GM23338 (cell line): ENCODE data around the gene SYT7. TPM values are rescaled to one million over a fixed set of nuclear protein-coding genes. Genes with fewer than 3 reads are reported as not detected.
A peak's percentile ranks its signal among the peaks of the same experiment; 100 is the strongest.

Experiments
- ATAC-seq: fragments of 200-7000 bp; cut with Tn5 transposase; 3 replicates; pipeline ENCODE4 v1.9.1; 2020
- DNase-seq: peaks from one replicate; pipeline ENCODE4 v3.0.0-alpha.2; 2015; ENCODE audit warnings: low spot score
- H2AFZ ChIP-seq: fragments of 200-600 bp; sonication (generic); 2 replicates; pipeline ENCODE4 v1.8.0; 2016; ENCODE audit warnings: antibody characterized with exemption, mild to moderate bottlenecking, moderate library complexity
- H3F3A ChIP-seq: fragments of 200-600 bp; sonication (generic); replicated peaks from 2 replicates; pipeline ENCODE4 v1.8.0; 2017; ENCODE audit warnings: antibody characterized with exemption, mixed run types, low read depth
- H3K27ac ChIP-seq: fragments of 200-600 bp; sonication (generic); 2 replicates; pipeline ENCODE4 v1.6.1; 2016; ENCODE audit warnings: low read depth
- H3K27me3 ChIP-seq: fragments of 200-600 bp; sonication (generic); 2 replicates; pipeline ENCODE4 v1.8.0; 2016; ENCODE audit warnings: mild to moderate bottlenecking, mixed run types, moderate library complexity; ENCODE audit not compliant: insufficient read depth
- H3K36me3 ChIP-seq: fragments of 200-600 bp; sonication (generic); 2 replicates; pipeline ENCODE4 v1.8.0; 2016; ENCODE audit warnings: mild to moderate bottlenecking; ENCODE audit not compliant: insufficient read depth
- H3K4me1 ChIP-seq: fragments of 200-600 bp; sonication (generic); 2 replicates; pipeline ENCODE4 v1.8.0; 2016; ENCODE audit warnings: mild to moderate bottlenecking, moderate library complexity; ENCODE audit not compliant: insufficient read depth
- H3K4me2 ChIP-seq: fragments of 200-600 bp; sonication (generic); 2 replicates; pipeline ENCODE4 v1.7.1; 2017; ENCODE audit warnings: mixed run types
- H3K4me3 ChIP-seq: fragments of 200-600 bp; sonication (generic); 2 replicates; pipeline ENCODE4 v1.6.1; 2016; ENCODE audit warnings: mixed run types
- H3K79me2 ChIP-seq: fragments of 200-600 bp; sonication (generic); replicated peaks from 2 replicates; pipeline ENCODE4 v1.8.0; 2017; ENCODE audit warnings: mild to moderate bottlenecking; ENCODE audit not compliant: insufficient read depth
- H3K9me2 ChIP-seq: fragments of 200-600 bp; sonication (generic); 2 replicates; pipeline ENCODE4 v1.8.0; 2017; ENCODE audit not compliant: insufficient read depth
- H4K20me1 ChIP-seq: fragments of 200-600 bp; sonication (generic); replicated peaks from 2 replicates; pipeline ENCODE4 v1.8.0; 2017; ENCODE audit warnings: mild to moderate bottlenecking; ENCODE audit not compliant: insufficient read depth
- H3K27ac Mint-ChIP-seq: 2 replicates; pipeline ENCODE4 v1.8.0; 2020; ENCODE audit warnings: inconsistent platforms, mild to moderate bottlenecking, moderate library complexity, mixed read lengths
- H3K27me3 Mint-ChIP-seq: 3 replicates; pipeline ENCODE4 v1.8.0; 2022; ENCODE audit warnings: low read depth, mild to moderate bottlenecking, moderate library complexity, mixed read lengths, inconsistent platforms; ENCODE audit not compliant: insufficient read depth, poor library complexity
- H3K36me3 Mint-ChIP-seq: 3 replicates; pipeline ENCODE4 v1.8.0; 2021; ENCODE audit warnings: low read depth, mild to moderate bottlenecking, inconsistent platforms, moderate library complexity, mixed read lengths
- H3K4me1 Mint-ChIP-seq: 3 replicates; pipeline ENCODE4 v1.8.0; 2020; ENCODE audit warnings: mild to moderate bottlenecking, inconsistent platforms, mixed read lengths
- H3K4me3 Mint-ChIP-seq: 3 replicates; pipeline ENCODE4 v1.8.0; 2021; ENCODE audit warnings: moderate library complexity, mild to moderate bottlenecking, inconsistent platforms, mixed read lengths
- H3K9me3 Mint-ChIP-seq: 3 replicates; pipeline ENCODE4 v1.8.0; 2020; ENCODE audit warnings: moderate library complexity, mild to moderate bottlenecking, inconsistent platforms, mixed read lengths
- CREB1 ChIP-seq: fragments of 250-450 bp; sonication (Bioruptor Pico); IDR thresholded peaks from 2 replicates; pipeline ENCODE4 v1.5.0; 2020; ENCODE audit warnings: low read depth, mild to moderate bottlenecking, moderate library complexity
- CTCF ChIP-seq, 2 experiments: fragments of 200-600 bp in 1 of 2; sonication (generic) in 1 of 2; conservative IDR thresholded peaks; 2 replicates each; pipeline versions ENCODE4 v1.5.1 to v1.6.1; 2016 to 2017; ENCODE audit warnings: antibody characterized with exemption in 2 of 2, low read depth in 2 of 2, mild to moderate bottlenecking in 2 of 2, moderate library complexity in 1 of 2
- ETS1 ChIP-seq: IDR thresholded peaks from 2 replicates; pipeline ENCODE4 v1.6.1; 2016; ENCODE audit warnings: antibody characterized with exemption
- EZH2 ChIP-seq: fragments of 200-600 bp; sonication (generic); IDR thresholded peaks from one replicate; pipeline ENCODE4 v1.8.0; 2017; ENCODE audit warnings: antibody characterized with exemption, mild to moderate bottlenecking, low read depth; ENCODE audit not compliant: unreplicated experiment
- EZH2phosphoT487 ChIP-seq: fragments of 200-600 bp; sonication (generic); IDR thresholded peaks from one replicate; pipeline ENCODE4 v1.8.1; 2018; ENCODE audit warnings: antibody characterized with exemption; ENCODE audit not compliant: unreplicated experiment
- JUNB ChIP-seq: IDR thresholded peaks from one replicate; pipeline ENCODE4 v1.6.1; 2016; ENCODE audit warnings: antibody characterized with exemption; ENCODE audit not compliant: unreplicated experiment
- NANOG ChIP-seq: IDR thresholded peaks from 2 replicates; pipeline ENCODE4 v1.6.1; 2016; ENCODE audit warnings: antibody characterized with exemption, borderline replicate concordance
- POLR2AphosphoS5 ChIP-seq: IDR thresholded peaks from 2 replicates; pipeline ENCODE4 v1.6.1; 2016; ENCODE audit warnings: antibody characterized with exemption, low read depth
- REST ChIP-seq: IDR thresholded peaks from one replicate; pipeline ENCODE4 v1.6.1; 2018; ENCODE audit warnings: antibody characterized with exemption; ENCODE audit not compliant: unreplicated experiment
- STAT1 ChIP-seq: IDR thresholded peaks from one replicate; pipeline ENCODE4 v1.6.1; 2016; ENCODE audit warnings: antibody characterized with exemption; ENCODE audit not compliant: unreplicated experiment
- ZNF114 ChIP-seq: fragments of 250-450 bp; sonication (Bioruptor Pico); IDR thresholded peaks from 2 replicates; pipeline ENCODE4 v1.5.0; 2020; ENCODE audit warnings: mild to moderate bottlenecking, moderate library complexity
- ZNF331 ChIP-seq: fragments of 250-450 bp; sonication (Bioruptor Pico); IDR thresholded peaks from 2 replicates; pipeline ENCODE4 v1.5.0; 2020; ENCODE audit warnings: low read depth, mild to moderate bottlenecking, moderate library complexity
- polyA plus RNA-seq: library from polyadenylated mRNA; unstranded; fragments of >200 nt; fragmentation: Nextera tagmentation; extraction: Ambion mirVana; gene quantifications from 2 replicates; pipeline ENCODE4 v1.2.1, GENCODE V29; 2016
- total RNA-seq: library from RNA; depleted of rRNA; stranded (reverse); fragments of >200 nt; shearing (Covaris generic); gene quantifications from 2 replicates; pipeline ENCODE4 v1.2.3, GENCODE V29; 2014
- TF ChIP-seq, protein P1 (sequence below): fragments of 250-450 bp; sonication (Bioruptor Pico); IDR thresholded peaks from 2 replicates; pipeline ENCODE4 v1.5.0; 2020; ENCODE audit warnings: mild to moderate bottlenecking, moderate library complexity

Gene SYT7
- total and polyA plus RNA-seq, 2 experiments from 2014 or later, result 1.6 to 10.3 TPM

DNA sequence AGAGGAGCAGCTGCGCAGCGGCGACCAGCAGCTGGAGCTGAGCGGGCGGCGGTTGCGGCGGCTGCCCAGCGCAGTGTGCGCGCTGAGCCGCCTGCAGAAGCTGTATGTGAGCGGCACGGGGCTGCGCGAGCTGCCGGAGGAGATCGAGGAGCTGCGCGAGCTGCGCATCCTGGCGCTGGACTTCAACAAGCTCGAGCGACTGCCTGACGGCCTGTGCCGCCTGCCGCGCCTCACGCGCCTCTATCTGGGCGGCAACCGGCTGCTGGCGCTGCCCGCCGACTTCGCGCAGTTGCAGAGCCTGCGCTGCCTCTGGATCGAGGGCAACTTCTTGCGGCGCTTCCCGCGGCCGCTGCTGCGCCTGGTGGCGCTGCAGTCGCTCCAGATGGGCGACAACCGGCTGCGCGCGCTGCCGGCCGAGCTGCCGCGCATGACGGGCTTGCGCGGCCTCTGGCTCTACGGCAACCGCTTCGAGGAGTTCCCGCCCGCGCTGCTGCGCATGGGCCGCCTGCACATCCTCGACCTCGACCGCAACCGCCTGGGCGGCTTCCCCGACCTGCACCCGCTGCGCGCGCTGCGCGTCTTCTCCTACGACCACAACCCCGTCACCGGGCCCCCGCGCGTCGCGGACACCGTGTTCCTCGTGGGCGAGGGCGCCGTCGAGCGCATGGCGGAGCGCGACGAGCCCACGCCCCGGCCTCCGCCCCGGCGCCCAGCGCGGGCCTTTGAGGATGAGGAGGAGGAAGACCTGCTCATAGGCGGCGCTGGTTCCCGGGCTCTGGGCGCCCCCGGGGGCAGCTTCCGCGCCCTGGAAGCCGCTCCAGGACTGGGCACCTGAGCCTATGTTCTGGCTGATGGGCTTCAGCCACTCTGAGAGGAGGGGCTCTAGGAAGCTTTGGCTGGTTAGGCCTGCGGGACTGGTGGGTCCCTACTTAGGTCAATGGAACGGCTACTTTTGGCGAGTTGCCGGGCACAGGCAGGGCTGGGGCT, 71.5 kb downstream of the SYT7 start:
- Mint-ChIP-seq H3K27ac (no peak overlapping the region), H3K27me3 (peaks cover 53% of the 10 kb centered on the region), H3K4me1 (peaks cover 55% of the 10 kb centered on the region), H3K4me3 (peak overlapping the region; percentile 54), H3K36me3 (no peaks in the 10 kb centered on the region), H3K9me3 (no peaks in the 10 kb centered on the region)
- ATAC-seq (peak; percentile 65), DNase-seq (peak; percentile 92)
- Histone ChIP-seq H3K36me3 (no peaks in the 10 kb centered on the region), H3K4me2 (peak overlapping the region; percentile 85), H3F3A (peaks cover 9% of the 10 kb centered on the region; the same call in 1 of the 2 replicates), H2AFZ (peak overlapping the region; percentile 81), H4K20me1 (no peaks in the 10 kb centered on the region), H3K4me3 (peak overlapping the region; percentile 53), H3K27me3 (peaks cover 63% of the 10 kb centered on the region), H3K4me1 (peaks cover 45% of the 10 kb centered on the region), H3K9me2 (no peaks in the 10 kb centered on the region), H3K27ac (no peak overlapping the region), H3K79me2 (no peaks in the 10 kb centered on the region)
- TF ChIP-seq EZH2 (no peak), JUNB (no peak), REST (no peak), CTCF (conservative IDR thresholded peaks at IDR 0.05; ENCODE audit: low read depth in 2 of 2) (peak; percentile 27 to 58; a peak in 3 of 4 replicates), ZNF331 (CRISPR knock-in tag) (no peak), CREB1 (peak; percentile 62), NANOG (no peak), ZNF114 (CRISPR knock-in tag) (no peak), STAT1 (no peak), EZH2phosphoT487 (no peak), POLR2AphosphoS5 (no peak), ETS1 (no peak)
- TF ChIP-seq, protein P1, sequence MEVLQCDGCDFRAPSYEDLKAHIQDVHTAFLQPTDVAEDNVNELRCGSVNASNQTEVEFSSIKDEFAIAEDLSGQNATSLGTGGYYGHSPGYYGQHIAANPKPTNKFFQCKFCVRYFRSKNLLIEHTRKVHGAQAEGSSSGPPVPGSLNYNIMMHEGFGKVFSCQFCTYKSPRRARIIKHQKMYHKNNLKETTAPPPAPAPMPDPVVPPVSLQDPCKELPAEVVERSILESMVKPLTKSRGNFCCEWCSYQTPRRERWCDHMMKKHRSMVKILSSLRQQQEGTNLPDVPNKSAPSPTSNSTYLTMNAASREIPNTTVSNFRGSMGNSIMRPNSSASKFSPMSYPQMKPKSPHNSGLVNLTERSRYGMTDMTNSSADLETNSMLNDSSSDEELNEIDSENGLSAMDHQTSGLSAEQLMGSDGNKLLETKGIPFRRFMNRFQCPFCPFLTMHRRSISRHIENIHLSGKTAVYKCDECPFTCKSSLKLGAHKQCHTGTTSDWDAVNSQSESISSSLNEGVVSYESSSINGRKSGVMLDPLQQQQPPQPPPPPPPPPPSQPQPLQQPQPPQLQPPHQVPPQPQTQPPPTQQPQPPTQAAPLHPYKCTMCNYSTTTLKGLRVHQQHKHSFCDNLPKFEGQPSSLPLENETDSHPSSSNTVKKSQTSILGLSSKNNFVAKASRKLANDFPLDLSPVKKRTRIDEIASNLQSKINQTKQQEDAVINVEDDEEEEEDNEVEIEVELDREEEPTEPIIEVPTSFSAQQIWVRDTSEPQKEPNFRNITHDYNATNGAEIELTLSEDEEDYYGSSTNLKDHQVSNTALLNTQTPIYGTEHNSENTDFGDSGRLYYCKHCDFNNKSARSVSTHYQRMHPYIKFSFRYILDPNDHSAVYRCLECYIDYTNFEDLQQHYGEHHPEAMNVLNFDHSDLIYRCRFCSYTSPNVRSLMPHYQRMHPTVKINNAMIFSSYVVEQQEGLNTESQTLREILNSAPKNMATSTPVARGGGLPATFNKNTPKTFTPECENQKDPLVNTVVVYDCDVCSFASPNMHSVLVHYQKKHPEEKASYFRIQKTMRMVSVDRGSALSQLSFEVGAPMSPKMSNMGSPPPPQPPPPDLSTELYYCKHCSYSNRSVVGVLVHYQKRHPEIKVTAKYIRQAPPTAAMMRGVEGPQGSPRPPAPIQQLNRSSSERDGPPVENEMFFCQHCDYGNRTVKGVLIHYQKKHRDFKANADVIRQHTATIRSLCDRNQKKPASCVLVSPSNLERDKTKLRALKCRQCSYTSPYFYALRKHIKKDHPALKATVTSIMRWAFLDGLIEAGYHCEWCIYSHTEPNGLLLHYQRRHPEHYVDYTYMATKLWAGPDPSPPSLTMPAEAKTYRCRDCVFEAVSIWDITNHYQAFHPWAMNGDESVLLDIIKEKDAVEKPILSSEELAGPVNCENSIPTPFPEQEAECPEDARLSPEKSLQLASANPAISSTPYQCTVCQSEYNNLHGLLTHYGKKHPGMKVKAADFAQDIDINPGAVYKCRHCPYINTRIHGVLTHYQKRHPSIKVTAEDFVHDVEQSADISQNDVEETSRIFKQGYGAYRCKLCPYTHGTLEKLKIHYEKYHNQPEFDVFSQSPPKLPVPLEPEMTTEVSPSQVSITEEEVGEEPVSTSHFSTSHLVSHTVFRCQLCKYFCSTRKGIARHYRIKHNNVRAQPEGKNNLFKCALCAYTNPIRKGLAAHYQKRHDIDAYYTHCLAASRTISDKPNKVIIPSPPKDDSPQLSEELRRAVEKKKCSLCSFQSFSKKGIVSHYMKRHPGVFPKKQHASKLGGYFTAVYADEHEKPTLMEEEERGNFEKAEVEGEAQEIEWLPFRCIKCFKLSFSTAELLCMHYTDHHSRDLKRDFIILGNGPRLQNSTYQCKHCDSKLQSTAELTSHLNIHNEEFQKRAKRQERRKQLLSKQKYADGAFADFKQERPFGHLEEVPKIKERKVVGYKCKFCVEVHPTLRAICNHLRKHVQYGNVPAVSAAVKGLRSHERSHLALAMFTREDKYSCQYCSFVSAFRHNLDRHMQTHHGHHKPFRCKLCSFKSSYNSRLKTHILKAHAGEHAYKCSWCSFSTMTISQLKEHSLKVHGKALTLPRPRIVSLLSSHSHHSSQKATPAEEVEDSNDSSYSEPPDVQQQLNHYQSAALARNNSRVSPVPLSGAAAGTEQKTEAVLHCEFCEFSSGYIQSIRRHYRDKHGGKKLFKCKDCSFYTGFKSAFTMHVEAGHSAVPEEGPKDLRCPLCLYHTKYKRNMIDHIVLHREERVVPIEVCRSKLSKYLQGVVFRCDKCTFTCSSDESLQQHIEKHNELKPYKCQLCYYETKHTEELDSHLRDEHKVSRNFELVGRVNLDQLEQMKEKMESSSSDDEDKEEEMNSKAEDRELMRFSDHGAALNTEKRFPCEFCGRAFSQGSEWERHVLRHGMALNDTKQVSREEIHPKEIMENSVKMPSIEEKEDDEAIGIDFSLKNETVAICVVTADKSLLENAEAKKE (CRISPR knock-in tag), result no peak
